A673 (cell line): ENCODE results near the gene CFAP20DC. TPM values are rescaled to one million over a fixed set of nuclear protein-coding genes. Genes with fewer than 3 reads are reported as not detected.

ENCODE experiments used
- BruUV-seq: library from RNA; stranded (reverse); fragments of 400-500 nt; replicated peaks from 2 replicates; lab custom pipeline; 2021; lab: Mats Ljungman, UMichigan
- CTCF ChIA-PET: fragments of 300-600 bp; sonication (Branson Sonifier 250); formaldehyde crosslinking; loops from one replicate; lab custom pipeline; 2022; ENCODE audit warnings: antibody characterized with exemption; lab: Charles Lee
- POLR2A ChIA-PET: fragments of 300-600 bp; sonication (Branson Sonifier 250); formaldehyde crosslinking; loops from one replicate; lab custom pipeline; 2022; ENCODE audit warnings: antibody characterized with exemption; ENCODE audit not compliant: low non-redundant PET; lab: Charles Lee
- DNase-seq: peaks from one replicate; pipeline ENCODE4 v3.0.0-alpha.2; 2015; ENCODE audit warnings: low spot score
- H3K27ac ChIP-seq: fragments of 200-600 bp; sonication (generic); 2 replicates; pipeline ENCODE4 v1.5.1; 2016; ENCODE audit warnings: mixed run types, low read depth, mild to moderate bottlenecking, mixed read lengths, antibody characterized with exemption, low read length; ENCODE audit not compliant: poor library complexity, severe bottlenecking
- H3K27me3 ChIP-seq: fragments of 200-600 bp; sonication (generic); replicated peaks from 2 replicates; pipeline ENCODE4 v1.6.1; 2017; ENCODE audit warnings: mixed run types, low read depth, mild to moderate bottlenecking, mixed read lengths, antibody characterized with exemption, low read length; ENCODE audit not compliant: insufficient read depth, poor library complexity
- H3K36me3 ChIP-seq: fragments of 200-600 bp; sonication (generic); 2 replicates; pipeline ENCODE4 v1.6.1; 2016; ENCODE audit warnings: mixed run types, mild to moderate bottlenecking, mixed read lengths, antibody characterized with exemption, low read length; ENCODE audit not compliant: insufficient read depth, poor library complexity, severe bottlenecking
- H3K4me1 ChIP-seq: fragments of 200-600 bp; sonication (generic); 2 replicates; pipeline ENCODE4 v1.6.1; 2017; ENCODE audit warnings: mixed run types, mild to moderate bottlenecking, mixed read lengths, antibody characterized with exemption, low read length; ENCODE audit not compliant: insufficient read depth, poor library complexity, severe bottlenecking
- H3K4me3 ChIP-seq: fragments of 200-600 bp; sonication (generic); 2 replicates; pipeline ENCODE4 v1.5.1; 2016; ENCODE audit warnings: low read depth, mixed run types, mild to moderate bottlenecking, mixed read lengths, low read length; ENCODE audit not compliant: poor library complexity, severe bottlenecking
- H3K9me3 ChIP-seq: fragments of 200-600 bp; sonication (generic); 2 replicates; pipeline ENCODE4 v1.6.1; 2016; ENCODE audit warnings: mixed run types, low read depth, mild to moderate bottlenecking, mixed read lengths, antibody characterized with exemption, low read length; ENCODE audit not compliant: poor library complexity, severe bottlenecking
- CTCF ChIP-seq: fragments of 300-800, 200-600 bp; sonication (generic); conservative IDR thresholded peaks from 2 replicates; pipeline ENCODE4 v1.5.1; 2017; ENCODE audit warnings: low read depth, mild to moderate bottlenecking, antibody characterized with exemption, low read length, moderate library complexity, mixed read lengths
- EZH2 ChIP-seq: fragments of 200-600 bp; sonication (generic); IDR thresholded peaks from 2 replicates; pipeline ENCODE4 v1.6.1; 2017; ENCODE audit warnings: borderline replicate concordance, low read depth, mild to moderate bottlenecking, mixed read lengths, antibody characterized with exemption, low read length; ENCODE audit not compliant: poor library complexity, severe bottlenecking
- intact Hi-C: fragments of 100-400 bp; cut with micrococcal nuclease; formaldehyde crosslinking; loops from one replicate; pipeline ENCODE4 v1.10.0; 2022; ENCODE audit not compliant: unreplicated experiment
- total RNA-seq: library from RNA; stranded (reverse); gene quantifications from 2 replicates; pipeline ENCODE4 v1.2.3, GENCODE V29; 2021

CFAP20DC gene
- total RNA-seq, 1 experiment from 2014 or later = 1.3 TPM

DNA sequence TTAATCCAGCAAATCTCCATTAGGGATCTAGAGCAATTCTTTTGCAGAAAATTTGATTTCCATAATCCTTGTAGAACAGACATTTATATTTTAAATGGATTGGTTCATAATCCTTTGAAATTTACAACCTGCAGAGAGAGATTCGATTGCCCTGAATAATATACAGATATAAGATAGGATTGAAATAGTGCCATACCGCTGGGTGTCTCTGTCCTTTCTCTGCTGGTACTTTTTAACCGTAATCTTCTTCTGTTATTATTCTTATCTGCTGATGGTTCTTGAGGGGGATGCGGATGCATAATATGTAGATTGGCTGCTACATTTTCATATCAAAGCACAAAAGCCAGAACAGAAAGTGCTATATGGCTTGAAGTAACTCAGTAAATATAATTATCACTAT lies 182.2 kb downstream of the CFAP20DC start:
- no peak for DNase-seq
- intact Hi-C loops = no loop called here
- H3K9me3 ChIP-seq = no peaks in the 10 kb centered on the region
- TF ChIP-seq EZH2 = no peak
- TF ChIP-seq CTCF = no peak
- peaks cover 3% of the 10 kb centered on the region for H3K27me3 ChIP-seq
- no peaks in the 10 kb centered on the region for H3K4me1 ChIP-seq
- ChIA-PET CTCF (no interaction called here), POLR2A (no interaction called here)
- no peak overlapping the region for H3K4me3 ChIP-seq
- H3K27ac ChIP-seq = no peak overlapping the region
- H3K36me3 ChIP-seq = no peaks in the 10 kb centered on the region
- no TSS peak for BruUV-seq

DNA sequence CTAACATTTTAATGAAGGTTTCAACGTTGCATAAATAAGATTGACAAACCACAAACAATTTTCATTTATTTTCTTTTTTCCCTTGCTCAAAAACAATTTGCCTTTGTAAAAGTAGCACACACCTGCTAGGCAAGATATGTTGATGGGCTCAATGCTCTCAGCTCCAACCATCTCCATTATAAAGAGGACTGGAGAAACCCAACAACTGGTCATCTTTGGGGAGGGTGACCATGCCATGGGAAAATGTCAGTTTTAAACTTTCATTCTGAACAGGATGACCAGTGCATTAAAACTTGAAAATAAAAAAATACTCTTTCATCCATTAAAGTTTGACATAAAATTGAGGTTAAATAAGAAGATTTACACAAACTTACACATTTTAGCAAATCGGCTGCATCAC lies 183.7 kb downstream of the CFAP20DC start:
- Histone ChIP-seq H3K27ac (no peak overlapping the region), H3K9me3 (no peaks in the 10 kb centered on the region), H3K4me3 (no peak overlapping the region), H3K4me1 (no peaks in the 10 kb centered on the region), H3K36me3 (no peaks in the 10 kb centered on the region), H3K27me3 (peaks cover 3% of the 10 kb centered on the region)
- ChIA-PET POLR2A (no interaction called here), CTCF (no interaction called here)
- TF ChIP-seq CTCF (no peak), EZH2 (no peak)
- intact Hi-C loops = no loop called here
- BruUV-seq = no TSS peak
- DNase-seq = no peak

DNA sequence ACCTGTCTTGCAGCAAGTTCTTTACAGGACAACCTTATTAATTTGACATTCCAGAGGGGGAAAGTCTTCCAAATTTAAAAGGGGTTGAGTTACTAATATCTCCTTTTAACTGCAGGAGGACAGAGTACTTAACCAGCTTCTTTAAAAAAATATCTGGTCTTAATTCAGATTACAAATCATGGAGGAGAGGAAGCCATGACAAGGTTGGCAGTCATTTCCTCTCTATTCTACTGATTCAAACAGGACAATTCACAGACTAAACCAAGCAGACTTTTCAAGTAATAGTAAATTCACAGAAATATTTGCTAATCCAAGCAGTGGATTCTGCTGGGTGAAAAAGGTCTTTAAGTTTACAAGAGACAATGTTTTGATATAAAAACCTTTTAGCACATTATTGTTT lies 185.3 kb downstream of the CFAP20DC start:
- TF ChIP-seq CTCF (no peak), EZH2 (no peak)
- no peaks in the 10 kb centered on the region for H3K4me1 ChIP-seq
- CTCF ChIA-PET = no interaction called here
- no peaks in the 10 kb centered on the region for H3K9me3 ChIP-seq
- no TSS peak for BruUV-seq
- DNase-seq = no peak
- intact Hi-C loops = no loop called here
- H3K4me3 ChIP-seq = no peak overlapping the region
- POLR2A ChIA-PET = no interaction called here
- peaks cover 3% of the 10 kb centered on the region for H3K27me3 ChIP-seq
- no peaks in the 10 kb centered on the region for H3K36me3 ChIP-seq
- H3K27ac ChIP-seq = no peak overlapping the region
